Lower lobe of right lung (tissue), 2 donors: ENCODE results near the gene GNG7. TPM values are rescaled to one million over a fixed set of nuclear protein-coding genes. Genes with fewer than 3 reads are reported as not detected.

Experiments
- ATAC-seq, 2 donors: fragments of 200-7000 bp; cut with Tn5 transposase; one replicate each; pipeline ENCODE4 v1.9.1; 2020 to 2022; ENCODE audit warnings: mild to moderate bottlenecking in 2 of 2, moderate library complexity in 2 of 2
- DNase-seq: peaks from one replicate; pipeline ENCODE4 v3.0.0-alpha.2; 2020
- H3K27ac ChIP-seq: fragments of 200-600 bp; one replicate; pipeline ENCODE4 v1.8.0; 2022
- H3K27me3 ChIP-seq: fragments of 200-600 bp; one replicate; pipeline ENCODE4 v1.8.0; 2022; ENCODE audit warnings: low read depth
- H3K36me3 ChIP-seq: fragments of 200-600 bp; one replicate; pipeline ENCODE4 v1.8.0; 2022; ENCODE audit warnings: mild to moderate bottlenecking
- H3K4me1 ChIP-seq: fragments of 200-600 bp; one replicate; pipeline ENCODE4 v1.8.0; 2022
- H3K4me3 ChIP-seq: fragments of 200-600 bp; one replicate; pipeline ENCODE4 v1.8.0; 2022; ENCODE audit warnings: mild to moderate bottlenecking
- H3K9me3 ChIP-seq: fragments of 200-600 bp; one replicate; pipeline ENCODE4 v1.8.0; 2022
- CTCF ChIP-seq: fragments of 200-600 bp; IDR thresholded peaks from one replicate; pipeline ENCODE4 v1.8.0; 2022; ENCODE audit warnings: antibody characterized with exemption, mild to moderate bottlenecking
- intact Hi-C: fragments of 100-400 bp; cut with DNase I; formaldehyde crosslinking; loops from one replicate; pipeline ENCODE4 v1.11.0; 2022
- total RNA-seq: library from RNA; stranded (reverse); fragmentation: NEBNext Ultra II Directional; extraction: Animal tissue kit (Norgen Biotek cat#: 25700); gene quantifications from one replicate; pipeline ENCODE4 v1.2.1, GENCODE V29; 2021
- donor health status: DM: no; HTN: yes; CAD: no; lungs with severe emphysema.

Gene GNG7
- total RNA-seq, 1 donor from 2014 or later: 6.2 TPM

- Histone ChIP-seq H3K27ac (peak overlapping the region; percentile 83), H3K9me3 (peaks cover 5% of the 10 kb centered on the region), H3K4me3 (peak overlapping the region; percentile 57), H3K4me1 (peaks cover 35% of the 10 kb centered on the region), H3K36me3 (no peaks in the 10 kb centered on the region), H3K27me3 (no peaks in the 10 kb centered on the region)
- no peak for TF ChIP-seq CTCF
- DNase-seq (no peak), ATAC-seq (peak; percentile 16 to 37)
- intact Hi-C loops: no loop called here
These were observed 124.1 kb downstream of the GNG7 start for GRCh38 chr19:2578391-2578890.

DNA sequence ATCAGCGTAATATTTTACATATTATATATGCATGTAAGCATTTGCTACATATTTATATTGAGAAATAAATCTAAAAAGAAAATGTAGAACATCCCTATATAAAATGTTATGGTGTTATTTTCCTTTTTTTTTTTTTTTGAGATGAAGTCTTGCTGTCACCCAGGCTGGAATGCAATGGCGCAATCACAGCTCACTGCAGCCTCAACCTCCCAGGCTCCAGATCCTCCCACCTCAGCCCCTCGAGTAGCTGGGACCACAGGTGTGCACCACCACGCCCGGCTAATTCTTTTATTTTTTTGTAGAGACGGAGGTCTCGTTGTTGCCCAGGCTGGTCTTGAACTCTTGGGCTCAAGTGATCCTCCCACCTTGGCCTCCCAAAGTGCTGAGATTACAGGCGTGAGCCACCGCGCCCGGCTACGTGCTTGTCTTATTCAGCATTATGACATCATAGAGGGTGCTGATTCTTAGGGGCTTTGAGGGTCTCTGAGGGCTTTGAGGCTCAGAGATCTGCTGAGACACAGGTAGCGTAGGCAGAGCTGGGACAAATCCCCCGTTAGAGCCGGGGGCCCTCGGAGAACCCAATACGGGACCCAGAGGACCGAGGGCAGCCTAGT is 124.7 kb downstream of the GNG7 start:
- peak overlapping the region; percentile 83 for H3K27ac ChIP-seq
- peaks cover 35% of the 10 kb centered on the region for H3K4me1 ChIP-seq
- ATAC-seq (no peak), DNase-seq (no peak)
- H3K36me3 ChIP-seq: no peaks in the 10 kb centered on the region
- H3K9me3 ChIP-seq: peaks cover under 1% of the 10 kb centered on the region
- no peak for TF ChIP-seq CTCF
- H3K27me3 ChIP-seq: no peaks in the 10 kb centered on the region
- intact Hi-C loops: no loop called here
- no peak overlapping the region for H3K4me3 ChIP-seq

GRCh38 chr19:2575734-2576481 is 126.6 kb downstream of the GNG7 start:
- DNase-seq (no peak), ATAC-seq (no peak)
- peak overlapping the region; percentile 41 for H3K27ac ChIP-seq
- H3K4me1 ChIP-seq: peaks cover 35% of the 10 kb centered on the region
- H3K36me3 ChIP-seq: no peaks in the 10 kb centered on the region
- intact Hi-C loops: no loop called here
- H3K9me3 ChIP-seq: no peaks in the 10 kb centered on the region
- TF ChIP-seq CTCF: no peak
- H3K27me3 ChIP-seq: no peaks in the 10 kb centered on the region
- no peak overlapping the region for H3K4me3 ChIP-seq

- no peaks in the 10 kb centered on the region for H3K9me3 ChIP-seq
- ATAC-seq (no peak), DNase-seq (no peak)
- no peaks in the 10 kb centered on the region for H3K27me3 ChIP-seq
- intact Hi-C loops: no loop called here
- TF ChIP-seq CTCF: no peak
- peaks cover 35% of the 10 kb centered on the region for H3K4me1 ChIP-seq
- no peak overlapping the region for H3K27ac ChIP-seq
- H3K36me3 ChIP-seq: no peaks in the 10 kb centered on the region
- H3K4me3 ChIP-seq: no peak overlapping the region
These were observed 127.4 kb downstream of the GNG7 start for GRCh38 chr19:2574971-2575630.

GRCh38 chr19:2574478-2574931 is 128.0 kb downstream of the GNG7 start:
- DNase-seq (no peak), ATAC-seq (no peak)
- no peaks in the 10 kb centered on the region for H3K9me3 ChIP-seq
- H3K27me3 ChIP-seq: no peaks in the 10 kb centered on the region
- peaks cover 29% of the 10 kb centered on the region for H3K4me1 ChIP-seq
- TF ChIP-seq CTCF: no peak
- H3K4me3 ChIP-seq: no peak overlapping the region
- H3K36me3 ChIP-seq: no peaks in the 10 kb centered on the region
- H3K27ac ChIP-seq: no peak overlapping the region
- intact Hi-C loops: no loop called here
